ENCODE results near the gene SH3RF2.
A peak's percentile ranks its signal among the peaks of the same experiment; 100 is the strongest.

Gene SH3RF2

GRCh38 chr5:146024034-146024433, 87.7 kb downstream of the SH3RF2 start:
- H3K9ac ChIP-seq (ENCODE audit: low read length) = no peak overlapping the region
- no peak overlapping the region for H3K4me3 ChIP-seq (ENCODE audit: low read length)
- no peaks in the 10 kb centered on the region for H3K36me3 ChIP-seq (ENCODE audit: control insufficient read depth, insufficient read depth, low read length)
- peaks cover 43% of the 10 kb centered on the region for H3K4me1 ChIP-seq (ENCODE audit: control insufficient read depth, insufficient read depth, low read length)
- H3K27me3 ChIP-seq (ENCODE audit: control insufficient read depth, insufficient read depth, low read length) = no peaks in the 10 kb centered on the region
- no peaks in the 10 kb centered on the region for H3K9me3 ChIP-seq (ENCODE audit: control insufficient read depth, low read length)

DNA sequence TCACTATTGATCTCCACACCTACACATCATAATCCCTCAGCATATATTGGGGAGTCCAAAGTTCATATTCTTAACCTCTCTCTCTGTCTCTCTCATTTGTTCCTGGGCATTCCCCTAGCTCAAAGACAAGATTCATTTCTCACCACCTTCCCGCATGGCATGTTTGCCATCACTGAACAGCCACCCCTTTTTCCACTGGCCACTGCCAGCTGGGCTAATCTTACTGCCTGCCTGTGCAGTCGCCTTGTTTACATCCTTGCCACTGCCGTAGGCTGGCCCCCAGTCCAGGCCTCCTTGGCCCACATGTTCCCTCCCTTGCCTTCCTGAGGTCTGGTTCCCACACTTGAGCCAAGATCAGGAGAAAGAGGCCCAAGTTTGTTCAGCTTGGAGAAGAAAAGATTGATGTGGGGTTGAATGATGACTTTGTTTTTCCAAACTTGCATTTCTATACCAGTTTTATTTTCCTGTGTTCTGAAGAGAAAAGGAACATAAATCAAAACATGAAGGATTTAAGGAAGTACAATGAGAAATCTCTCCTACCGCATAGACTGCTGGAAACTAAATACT, 88.8 kb downstream of the SH3RF2 start:
- Histone ChIP-seq H3K36me3 (ENCODE audit: control insufficient read depth, insufficient read depth, low read length) (no peaks in the 10 kb centered on the region), H3K4me1 (ENCODE audit: control insufficient read depth, insufficient read depth, low read length) (peaks cover 43% of the 10 kb centered on the region), H3K27me3 (ENCODE audit: control insufficient read depth, insufficient read depth, low read length) (no peaks in the 10 kb centered on the region), H3K9ac (ENCODE audit: low read length) (no peak overlapping the region), H3K9me3 (ENCODE audit: control insufficient read depth, low read length) (no peaks in the 10 kb centered on the region), H3K4me3 (ENCODE audit: low read length) (no peak overlapping the region)

DNA sequence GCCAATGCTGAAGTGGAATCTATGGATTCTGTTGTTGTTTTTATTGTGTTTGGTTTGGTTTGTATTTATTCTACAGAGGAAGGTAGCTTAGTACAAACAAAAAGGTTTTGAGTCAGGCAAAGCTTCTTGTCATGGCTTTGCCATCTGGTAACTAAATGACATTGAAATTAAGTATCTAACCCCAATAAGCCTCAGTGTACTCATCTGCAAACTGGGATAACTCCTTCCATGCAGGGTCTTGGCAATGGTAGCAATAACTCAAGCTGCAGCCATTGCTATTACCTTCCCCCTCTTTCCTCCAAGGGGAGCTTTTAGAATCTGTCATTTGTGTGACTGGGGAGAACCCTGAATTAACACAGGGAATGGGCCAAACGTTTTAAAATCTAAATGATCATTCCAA, 89.3 kb downstream of the SH3RF2 start:
- Histone ChIP-seq H3K36me3 (ENCODE audit: control insufficient read depth, insufficient read depth, low read length) (no peaks in the 10 kb centered on the region), H3K9ac (ENCODE audit: low read length) (no peak overlapping the region), H3K4me3 (ENCODE audit: low read length) (no peak overlapping the region), H3K4me1 (ENCODE audit: control insufficient read depth, insufficient read depth, low read length) (peaks cover 43% of the 10 kb centered on the region), H3K27me3 (ENCODE audit: control insufficient read depth, insufficient read depth, low read length) (no peaks in the 10 kb centered on the region), H3K9me3 (ENCODE audit: control insufficient read depth, low read length) (no peaks in the 10 kb centered on the region)

GRCh38 chr5:146026307-146027010, 90.1 kb downstream of the SH3RF2 start:
- H3K4me3 ChIP-seq (ENCODE audit: low read length) = no peak overlapping the region
- no peak overlapping the region for H3K9ac ChIP-seq (ENCODE audit: low read length)
- H3K9me3 ChIP-seq (ENCODE audit: control insufficient read depth, low read length) = no peaks in the 10 kb centered on the region
- no peaks in the 10 kb centered on the region for H3K36me3 ChIP-seq (ENCODE audit: control insufficient read depth, insufficient read depth, low read length)
- H3K4me1 ChIP-seq (ENCODE audit: control insufficient read depth, insufficient read depth, low read length) = peaks cover 43% of the 10 kb centered on the region
- H3K27me3 ChIP-seq (ENCODE audit: control insufficient read depth, insufficient read depth, low read length) = no peaks in the 10 kb centered on the region

GRCh38 chr5:146027751-146028150, 91.4 kb downstream of the SH3RF2 start:
- peak overlapping the region; percentile 16 for H3K9ac ChIP-seq (ENCODE audit: low read length)
- H3K36me3 ChIP-seq (ENCODE audit: control insufficient read depth, insufficient read depth, low read length) = no peaks in the 10 kb centered on the region
- H3K27me3 ChIP-seq (ENCODE audit: control insufficient read depth, insufficient read depth, low read length) = no peaks in the 10 kb centered on the region
- H3K4me1 ChIP-seq (ENCODE audit: control insufficient read depth, insufficient read depth, low read length) = peaks cover 43% of the 10 kb centered on the region
- H3K4me3 ChIP-seq (ENCODE audit: low read length) = peak overlapping the region; percentile 15
- H3K9me3 ChIP-seq (ENCODE audit: control insufficient read depth, low read length) = no peaks in the 10 kb centered on the region

DNA sequence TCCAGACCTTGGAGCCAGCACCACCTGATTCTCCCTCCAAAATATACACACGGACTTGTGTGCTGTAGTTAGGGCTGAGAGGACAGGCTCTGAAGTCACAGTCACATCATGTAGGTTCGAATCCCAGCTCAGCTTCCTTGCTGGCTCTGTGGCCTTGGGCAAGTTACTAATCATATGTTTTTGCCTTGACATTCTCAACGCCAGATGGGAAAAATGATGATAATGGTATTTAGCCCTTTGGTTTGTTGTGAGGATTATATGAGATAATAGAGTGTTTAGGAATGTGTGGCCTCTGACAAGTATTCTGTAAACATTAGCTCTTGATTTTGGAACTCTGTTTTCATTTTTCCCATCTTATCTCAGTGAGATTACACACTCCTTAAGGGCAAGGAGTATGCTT, 96.5 kb downstream of the SH3RF2 start:
- Histone ChIP-seq H3K9ac (ENCODE audit: low read length) (no peak overlapping the region), H3K4me3 (ENCODE audit: low read length) (no peak overlapping the region), H3K4me1 (ENCODE audit: control insufficient read depth, insufficient read depth, low read length) (peaks cover 9% of the 10 kb centered on the region), H3K27me3 (ENCODE audit: control insufficient read depth, insufficient read depth, low read length) (no peaks in the 10 kb centered on the region), H3K9me3 (ENCODE audit: control insufficient read depth, low read length) (no peaks in the 10 kb centered on the region), H3K36me3 (ENCODE audit: control insufficient read depth, insufficient read depth, low read length) (peaks cover 5% of the 10 kb centered on the region)

DNA sequence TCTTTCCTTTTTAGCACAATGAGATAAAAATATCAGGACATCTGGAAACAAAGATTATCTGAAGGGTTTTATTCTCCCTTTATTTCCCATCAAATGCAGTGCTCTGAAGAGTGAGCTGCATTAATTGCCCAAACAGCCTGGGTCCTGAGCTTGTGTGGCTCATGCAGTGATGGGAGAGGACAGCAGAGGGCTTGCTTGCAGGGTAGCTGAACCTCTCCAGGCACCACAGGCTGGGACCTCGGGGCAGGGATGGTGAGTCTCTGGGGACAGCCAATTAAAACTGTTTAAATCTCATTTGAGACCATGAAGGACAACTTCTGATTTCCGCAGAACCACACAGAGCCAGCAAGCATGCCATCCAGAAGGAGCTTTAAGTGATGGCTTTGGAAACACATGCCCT, 97.7 kb downstream of the SH3RF2 start:
- H3K9me3 ChIP-seq (ENCODE audit: control insufficient read depth, low read length) = no peaks in the 10 kb centered on the region
- no peaks in the 10 kb centered on the region for H3K27me3 ChIP-seq (ENCODE audit: control insufficient read depth, insufficient read depth, low read length)
- peaks cover 5% of the 10 kb centered on the region for H3K36me3 ChIP-seq (ENCODE audit: control insufficient read depth, insufficient read depth, low read length)
- no peak overlapping the region for H3K9ac ChIP-seq (ENCODE audit: low read length)
- no peak overlapping the region for H3K4me3 ChIP-seq (ENCODE audit: low read length)
- H3K4me1 ChIP-seq (ENCODE audit: control insufficient read depth, insufficient read depth, low read length) = no peaks in the 10 kb centered on the region

- no peaks in the 10 kb centered on the region for H3K4me1 ChIP-seq (ENCODE audit: control insufficient read depth, insufficient read depth, low read length)
- H3K9me3 ChIP-seq (ENCODE audit: control insufficient read depth, low read length) = no peaks in the 10 kb centered on the region
- no peak overlapping the region for H3K9ac ChIP-seq (ENCODE audit: low read length)
- no peaks in the 10 kb centered on the region for H3K27me3 ChIP-seq (ENCODE audit: control insufficient read depth, insufficient read depth, low read length)
- H3K4me3 ChIP-seq (ENCODE audit: low read length) = no peak overlapping the region
- H3K36me3 ChIP-seq (ENCODE audit: control insufficient read depth, insufficient read depth, low read length) = peaks cover 5% of the 10 kb centered on the region
Measured at GRCh38 chr5:146034605-146035004, 98.2 kb downstream of the SH3RF2 start.

- Histone ChIP-seq H3K27me3 (ENCODE audit: control insufficient read depth, insufficient read depth, low read length) (no peaks in the 10 kb centered on the region), H3K4me1 (ENCODE audit: control insufficient read depth, insufficient read depth, low read length) (peaks cover 34% of the 10 kb centered on the region), H3K9ac (ENCODE audit: low read length) (no peak overlapping the region), H3K9me3 (ENCODE audit: control insufficient read depth, low read length) (no peaks in the 10 kb centered on the region), H3K36me3 (ENCODE audit: control insufficient read depth, insufficient read depth, low read length) (peaks cover 5% of the 10 kb centered on the region), H3K4me3 (ENCODE audit: low read length) (no peak overlapping the region)
Measured at GRCh38 chr5:146039420-146039819, 103.0 kb downstream of the SH3RF2 start.

DNA sequence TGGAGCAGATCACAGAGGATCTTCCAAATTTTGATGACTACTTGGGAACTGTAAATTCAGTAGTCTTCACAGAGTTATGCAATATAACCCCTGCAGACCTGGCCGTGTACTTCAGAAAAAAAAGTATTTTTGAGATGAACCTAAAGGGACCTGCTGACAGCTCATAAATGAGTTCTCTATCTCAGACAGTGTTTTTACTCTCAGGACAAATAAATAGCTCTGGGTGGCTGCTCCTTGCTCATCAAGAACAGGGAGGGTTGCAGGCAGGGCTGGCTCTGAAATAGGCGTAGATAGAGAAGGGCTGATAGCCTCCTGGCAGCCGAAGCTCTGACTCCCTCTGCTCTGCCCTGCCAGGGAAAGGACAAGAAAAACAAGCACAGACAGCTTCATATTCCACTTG, 104.1 kb downstream of the SH3RF2 start:
- Histone ChIP-seq H3K4me1 (ENCODE audit: control insufficient read depth, insufficient read depth, low read length) (peaks cover 34% of the 10 kb centered on the region), H3K9ac (ENCODE audit: low read length) (no peak overlapping the region), H3K27me3 (ENCODE audit: control insufficient read depth, insufficient read depth, low read length) (no peaks in the 10 kb centered on the region), H3K9me3 (ENCODE audit: control insufficient read depth, low read length) (no peaks in the 10 kb centered on the region), H3K36me3 (ENCODE audit: control insufficient read depth, insufficient read depth, low read length) (peaks cover 3% of the 10 kb centered on the region), H3K4me3 (ENCODE audit: low read length) (no peak overlapping the region)

GRCh38 chr5:146041180-146041789, 104.9 kb downstream of the SH3RF2 start:
- Histone ChIP-seq H3K9me3 (ENCODE audit: control insufficient read depth, low read length) (no peaks in the 10 kb centered on the region), H3K36me3 (ENCODE audit: control insufficient read depth, insufficient read depth, low read length) (no peaks in the 10 kb centered on the region), H3K4me1 (ENCODE audit: control insufficient read depth, insufficient read depth, low read length) (peaks cover 34% of the 10 kb centered on the region), H3K9ac (ENCODE audit: low read length) (no peak overlapping the region), H3K4me3 (ENCODE audit: low read length) (no peak overlapping the region), H3K27me3 (ENCODE audit: control insufficient read depth, insufficient read depth, low read length) (no peaks in the 10 kb centered on the region)

GRCh38 chr5:146042628-146043279, 106.4 kb downstream of the SH3RF2 start:
- Histone ChIP-seq H3K9me3 (ENCODE audit: control insufficient read depth, low read length) (no peaks in the 10 kb centered on the region), H3K27me3 (ENCODE audit: control insufficient read depth, insufficient read depth, low read length) (no peaks in the 10 kb centered on the region), H3K4me3 (ENCODE audit: low read length) (no peak overlapping the region), H3K4me1 (ENCODE audit: control insufficient read depth, insufficient read depth, low read length) (peaks cover 48% of the 10 kb centered on the region), H3K9ac (ENCODE audit: low read length) (no peak overlapping the region), H3K36me3 (ENCODE audit: control insufficient read depth, insufficient read depth, low read length) (no peaks in the 10 kb centered on the region)
